ENCODE data around the gene CEP57L1.

CEP57L1 gene

GRCh38 chr6:109095036-109095834 lies at the start of gene CEP57L1:
Gene CEP57L1, plus strand, starts transcription at chr6:109095507. Its CDS starts 49,715 bp downstream, at chr6:109145222.
- CTCF ChIA-PET, result interaction anchor here (0.9 to 13.3 kb wide), 3 partner anchors 10 to 287 kb away, joined by 3 to 85 read pairs (median 4); partner anchors contain the start of gene CD164
- POLR2A ChIA-PET, result interaction anchor here (0.6 to 1.9 kb wide), 7 partner anchors 10 to 535 kb away, joined by 3 to 14 read pairs (median 4); partner anchors contain the start of genes CD164, FOXO3 and ZBTB24
- DNase-seq (ENCODE audit: low read depth, low spot score), result peak; percentile 85
- TF ChIP-seq, protein P1, sequence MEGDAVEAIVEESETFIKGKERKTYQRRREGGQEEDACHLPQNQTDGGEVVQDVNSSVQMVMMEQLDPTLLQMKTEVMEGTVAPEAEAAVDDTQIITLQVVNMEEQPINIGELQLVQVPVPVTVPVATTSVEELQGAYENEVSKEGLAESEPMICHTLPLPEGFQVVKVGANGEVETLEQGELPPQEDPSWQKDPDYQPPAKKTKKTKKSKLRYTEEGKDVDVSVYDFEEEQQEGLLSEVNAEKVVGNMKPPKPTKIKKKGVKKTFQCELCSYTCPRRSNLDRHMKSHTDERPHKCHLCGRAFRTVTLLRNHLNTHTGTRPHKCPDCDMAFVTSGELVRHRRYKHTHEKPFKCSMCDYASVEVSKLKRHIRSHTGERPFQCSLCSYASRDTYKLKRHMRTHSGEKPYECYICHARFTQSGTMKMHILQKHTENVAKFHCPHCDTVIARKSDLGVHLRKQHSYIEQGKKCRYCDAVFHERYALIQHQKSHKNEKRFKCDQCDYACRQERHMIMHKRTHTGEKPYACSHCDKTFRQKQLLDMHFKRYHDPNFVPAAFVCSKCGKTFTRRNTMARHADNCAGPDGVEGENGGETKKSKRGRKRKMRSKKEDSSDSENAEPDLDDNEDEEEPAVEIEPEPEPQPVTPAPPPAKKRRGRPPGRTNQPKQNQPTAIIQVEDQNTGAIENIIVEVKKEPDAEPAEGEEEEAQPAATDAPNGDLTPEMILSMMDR (IDR thresholded peaks at IDR 0.05; ENCODE audit: insufficient read depth, low read length, missing control alignments), result no peak
- peak within 1 kb of the TSS; percentile 91 for H3K4me3 ChIP-seq (ENCODE audit: low read depth, low read length)

DNA sequence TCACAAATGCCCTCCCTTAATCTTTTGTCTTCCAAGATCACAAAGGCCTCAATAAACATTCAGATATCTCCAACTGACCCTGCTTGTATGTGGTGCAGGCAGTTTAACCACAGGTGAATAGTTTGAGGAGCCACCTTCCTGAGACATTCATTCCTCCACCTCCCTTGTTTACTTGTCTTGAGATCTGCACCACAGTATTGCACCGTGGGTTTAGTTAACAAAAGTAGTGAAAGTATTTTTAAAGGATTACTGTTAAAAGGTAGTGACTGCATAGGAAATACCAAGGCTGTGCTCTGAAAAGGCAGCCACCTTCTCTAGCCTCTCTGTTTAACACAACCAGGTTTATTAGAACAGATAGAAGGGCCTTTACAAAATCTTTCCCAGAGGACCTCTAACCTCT lies 47.1 kb upstream of the CEP57L1 start:
- DNase-seq (ENCODE audit: low read depth, low spot score), result no peak
- TF ChIP-seq, protein P1 (IDR thresholded peaks at IDR 0.05; ENCODE audit: insufficient read depth, low read length, missing control alignments), result no peak
- ChIA-PET POLR2A (no interaction called here), CTCF (no interaction called here)
- no peak overlapping the region for H3K4me3 ChIP-seq (ENCODE audit: low read depth, low read length)

DNA sequence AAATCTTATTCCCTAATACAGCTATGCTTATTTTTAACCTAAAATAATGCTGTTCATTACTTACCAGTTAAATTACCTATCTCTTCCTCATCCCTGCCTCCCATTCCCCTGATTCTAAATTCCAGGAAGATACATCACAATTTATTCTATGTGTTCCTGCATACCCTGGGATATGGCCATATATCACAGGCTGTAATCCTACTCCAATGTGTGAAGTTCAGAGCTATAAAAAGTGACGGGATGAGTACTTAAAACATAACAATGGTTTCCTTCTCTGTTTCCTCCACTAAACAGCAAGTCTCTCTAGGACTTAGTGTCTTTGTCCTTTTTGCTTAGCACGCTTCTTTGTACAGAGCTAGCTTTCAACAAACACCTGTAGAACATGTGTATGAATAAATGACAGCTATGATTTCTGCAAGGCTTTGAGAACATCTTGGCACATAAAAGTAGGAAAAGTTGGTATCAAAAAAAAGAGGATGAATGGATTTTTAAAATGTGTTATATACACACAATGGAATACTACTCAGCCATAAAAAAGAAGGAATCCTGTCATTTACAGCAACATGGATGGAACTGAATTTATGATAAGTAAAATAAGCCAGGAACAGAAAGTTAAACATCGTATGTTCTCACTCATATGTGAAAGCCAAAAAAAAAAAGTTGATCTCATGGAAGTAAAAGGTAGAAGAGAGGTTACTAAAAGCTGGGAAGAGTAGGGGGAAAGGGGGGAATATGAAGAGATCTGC lies 46.5 kb upstream of the CEP57L1 start:
- H3K4me3 ChIP-seq (ENCODE audit: low read depth, low read length), result no peak overlapping the region
- CTCF ChIA-PET, result interaction anchor here (1.3 kb wide), 1 partner anchor 156 kb away, joined by 3 read pairs; no protein-coding TSS in a partner anchor
- TF ChIP-seq, protein P1 (IDR thresholded peaks at IDR 0.05; ENCODE audit: insufficient read depth, low read length, missing control alignments), result no peak
- no peak for DNase-seq (ENCODE audit: low read depth, low spot score)
- POLR2A ChIA-PET, result no interaction called here

- CTCF ChIA-PET, result interaction anchor here (1.3 kb wide), 1 partner anchor 157 kb away, joined by 3 read pairs; no protein-coding TSS in a partner anchor
- POLR2A ChIA-PET, result no interaction called here
- TF ChIP-seq, protein P1 (IDR thresholded peaks at IDR 0.05; ENCODE audit: insufficient read depth, low read length, missing control alignments), result no peak
- no peak overlapping the region for H3K4me3 ChIP-seq (ENCODE audit: low read depth, low read length)
- no peak for DNase-seq (ENCODE audit: low read depth, low spot score)
Observed at GRCh38 chr6:109050012-109050411, 45.3 kb upstream of the CEP57L1 start.

GRCh38 chr6:109050447-109051102 lies 44.7 kb upstream of the CEP57L1 start:
- no peak overlapping the region for H3K4me3 ChIP-seq (ENCODE audit: low read depth, low read length)
- TF ChIP-seq, protein P1 (IDR thresholded peaks at IDR 0.05; ENCODE audit: insufficient read depth, low read length, missing control alignments), result no peak
- ChIA-PET CTCF (interaction anchor here (0.8 to 1.2 kb wide), 3 partner anchors 14 to 558 kb away, joined by 3 to 4 read pairs (median 3); no protein-coding TSS in a partner anchor), POLR2A (no interaction called here)
- no peak for DNase-seq (ENCODE audit: low read depth, low spot score)
